GM19397 (cell line): ENCODE measurements around the gene TRERF1.
"Not testable (repeated sequence)": the region's sequence is repeated elsewhere in the genome, so short reads cannot be mapped to it uniquely, and the experiment has no call there.

Experiments
- ATAC-seq: cut with Tn5 transposase; IDR thresholded peaks from one replicate; pipeline ENCODE4 v1.9.1; 2021; ENCODE audit warnings: mild to moderate bottlenecking, moderate library complexity; ENCODE audit not compliant: unreplicated experiment

Gene TRERF1

DNA sequence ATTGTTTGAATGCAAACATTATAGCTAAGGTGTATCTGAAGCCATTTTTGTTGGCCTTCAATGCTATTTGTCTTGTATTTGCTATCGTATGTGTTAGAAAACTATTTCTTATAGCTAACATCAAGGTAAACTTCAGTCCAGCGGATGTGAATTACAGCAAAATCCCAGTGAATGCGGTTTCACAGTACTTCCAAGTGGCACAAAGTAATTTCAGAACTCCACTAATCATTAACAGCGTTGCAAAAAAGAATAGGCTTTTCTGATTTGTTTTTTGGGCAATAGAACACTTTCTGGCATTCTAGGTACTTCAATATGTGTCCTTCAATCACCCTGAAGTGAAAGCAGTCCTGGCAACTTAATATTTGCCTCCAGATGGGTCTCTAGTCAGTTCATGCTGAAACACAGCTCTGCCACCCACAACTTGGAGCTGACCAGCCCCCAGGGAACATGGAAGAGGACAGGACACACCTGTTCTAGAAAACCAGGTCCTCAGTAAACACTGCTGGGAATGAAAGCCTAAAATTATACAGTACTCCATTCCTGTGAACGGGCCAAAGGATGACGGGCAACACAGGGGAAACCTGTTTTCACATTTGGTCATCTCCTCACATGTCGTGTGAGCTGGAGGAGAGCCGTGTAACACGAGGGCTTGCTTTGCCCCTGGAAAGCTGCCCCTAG lies 224.4 kb downstream of the TRERF1 start:
- ATAC-seq, result no peak

GRCh38 chr6:42226645-42227143 lies 225.0 kb downstream of the TRERF1 start:
- no peak for ATAC-seq

DNA sequence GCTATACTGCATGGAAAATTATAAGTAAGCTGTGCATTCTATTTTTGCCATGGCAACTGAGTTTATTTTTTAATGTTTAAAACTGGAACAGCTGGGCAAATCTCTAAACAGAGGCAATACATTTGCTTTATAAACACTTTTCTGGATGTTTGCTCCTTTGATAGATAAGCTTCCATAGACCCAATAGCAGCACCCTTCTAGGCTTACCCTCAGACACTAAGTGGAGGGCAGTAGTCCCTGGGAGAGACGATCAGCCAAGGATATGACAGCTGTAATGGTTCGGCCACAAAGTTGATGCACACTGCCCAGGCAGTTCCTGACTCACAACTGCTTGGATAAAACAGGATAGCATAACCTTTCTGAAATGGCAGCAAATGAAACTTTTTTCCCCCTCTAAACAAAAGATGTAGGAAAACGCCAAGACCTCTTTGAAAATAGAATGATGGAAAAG lies 225.5 kb downstream of the TRERF1 start:
- ATAC-seq, result no peak

DNA sequence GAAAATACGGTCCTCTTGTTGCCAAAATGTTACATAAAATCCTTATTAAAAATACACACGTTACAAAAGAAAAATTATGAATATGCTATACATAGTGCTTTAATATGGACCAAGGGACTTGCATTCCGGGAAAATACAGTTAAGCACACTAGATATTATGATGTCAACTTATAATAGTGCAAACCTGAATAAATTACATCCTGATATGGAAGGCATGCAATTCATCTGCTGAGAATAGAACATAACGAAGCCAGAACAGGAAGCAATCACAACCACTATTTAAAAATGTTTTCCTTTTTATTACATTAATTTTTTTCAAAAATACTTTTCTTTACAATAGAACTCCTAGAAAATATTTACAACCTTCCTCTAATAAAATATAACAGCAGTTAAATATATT lies 226.3 kb downstream of the TRERF1 start:
- ATAC-seq, result no peak

DNA sequence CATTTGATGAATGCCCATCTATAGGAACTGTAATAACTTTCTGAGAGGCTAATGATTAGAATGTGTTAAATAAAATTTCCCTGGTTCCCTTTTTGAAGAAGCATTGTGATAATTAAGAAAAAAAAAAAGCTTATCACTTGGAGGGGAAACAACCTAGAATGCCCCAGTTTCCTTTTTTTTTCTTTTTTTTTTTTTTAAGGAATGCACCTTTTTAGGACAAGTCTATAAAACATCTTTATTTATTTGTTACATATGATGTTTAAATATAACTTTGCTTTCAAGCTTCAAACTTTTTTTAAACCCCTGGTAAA lies 226.7 kb downstream of the TRERF1 start:
- ATAC-seq, result no peak

DNA sequence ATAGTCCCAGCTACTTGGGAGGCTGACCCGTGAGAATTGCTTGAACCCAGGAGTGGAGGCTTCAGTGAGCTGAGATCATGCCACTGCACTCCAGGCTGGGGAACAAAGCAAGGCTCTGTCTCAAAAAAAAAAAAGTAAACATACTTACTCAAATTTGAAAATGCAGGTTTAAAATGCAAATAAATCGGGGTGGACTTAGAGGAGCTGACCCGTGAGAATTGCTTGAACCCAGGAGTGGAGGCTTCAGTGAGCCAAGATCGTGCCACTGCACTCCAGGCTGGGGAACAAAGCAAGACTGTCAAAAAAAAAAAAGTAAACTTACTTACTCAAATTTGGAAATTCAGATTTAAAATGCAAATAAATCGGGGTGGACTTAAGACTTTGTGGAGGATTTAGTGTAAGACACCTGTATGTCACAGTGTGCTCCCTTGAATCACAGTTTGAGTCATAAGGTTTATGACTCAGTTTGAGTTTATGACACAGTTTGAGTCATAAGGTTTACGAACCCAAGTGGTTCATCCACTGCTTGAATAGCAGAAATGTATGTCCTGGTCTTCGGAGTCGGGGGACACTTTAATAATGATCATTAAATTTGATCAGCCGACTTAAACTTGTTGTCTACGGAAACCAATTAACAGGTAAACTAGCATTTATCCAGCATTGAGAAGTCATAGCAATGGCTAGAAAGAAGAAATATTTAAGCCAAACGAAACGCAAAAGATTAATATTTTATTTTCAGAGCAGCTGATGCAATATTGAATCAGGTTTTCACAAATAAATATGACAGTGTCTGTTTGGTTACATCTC lies 227.3 kb downstream of the TRERF1 start:
- peak; percentile 71 for ATAC-seq

DNA sequence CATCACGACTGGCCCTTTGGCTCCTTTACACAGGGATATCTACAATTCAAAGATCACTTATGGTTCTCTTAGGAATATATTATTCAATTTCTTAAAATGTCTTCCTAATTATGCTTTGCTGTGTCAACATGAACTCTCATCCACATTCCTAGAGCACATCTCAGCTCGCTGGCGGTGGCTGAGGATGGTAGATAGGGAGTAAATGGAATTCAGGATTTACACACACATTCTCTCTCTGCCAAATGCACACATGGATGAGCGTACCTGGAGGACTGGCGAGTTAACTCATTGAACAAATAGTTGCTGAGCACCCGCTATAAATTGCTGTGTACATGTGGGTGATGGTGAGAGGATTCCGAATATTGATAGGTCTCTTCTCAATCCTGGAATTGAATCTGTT lies 229.3 kb downstream of the TRERF1 start:
- ATAC-seq, result no peak

DNA sequence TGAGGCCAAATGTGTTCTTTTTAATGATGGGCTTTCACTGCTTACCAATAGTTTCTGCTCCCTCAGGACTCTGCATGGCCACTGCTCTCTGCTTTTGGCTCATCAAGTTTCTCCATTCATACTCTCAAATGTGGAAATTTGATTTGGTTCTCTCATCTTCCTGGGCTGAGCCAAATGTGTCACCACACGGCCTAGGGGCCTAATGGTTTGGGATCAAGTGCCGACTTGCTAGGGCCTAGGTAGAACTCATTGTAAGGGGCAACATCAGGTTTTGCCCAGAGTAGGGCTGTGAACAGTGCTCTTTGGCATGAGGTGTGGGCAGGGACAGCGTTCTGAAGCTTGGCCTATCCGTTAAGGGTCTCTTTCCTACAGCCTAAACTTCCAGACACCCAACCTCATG lies 230.2 kb downstream of the TRERF1 start:
- ATAC-seq, result no peak

DNA sequence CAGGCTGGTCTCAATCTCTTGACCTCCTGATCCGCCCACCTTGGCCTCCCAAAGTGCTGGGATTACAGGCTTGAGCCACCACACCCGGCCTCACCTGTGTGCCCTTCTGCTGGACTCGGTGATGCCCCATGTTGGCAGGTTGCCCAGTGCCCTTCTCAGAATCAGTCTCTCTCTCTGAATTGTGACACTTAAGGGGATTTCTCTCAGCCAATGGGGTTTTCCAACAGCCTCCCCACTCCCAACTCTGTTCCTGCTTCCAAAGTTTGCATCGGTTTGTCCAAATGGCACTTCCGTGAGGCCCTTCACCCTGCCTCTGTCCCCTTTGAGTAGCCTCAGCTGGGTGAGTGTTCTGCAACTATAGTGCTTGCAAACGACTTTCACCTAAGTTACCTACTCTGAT lies 230.9 kb downstream of the TRERF1 start:
- no peak for ATAC-seq

DNA sequence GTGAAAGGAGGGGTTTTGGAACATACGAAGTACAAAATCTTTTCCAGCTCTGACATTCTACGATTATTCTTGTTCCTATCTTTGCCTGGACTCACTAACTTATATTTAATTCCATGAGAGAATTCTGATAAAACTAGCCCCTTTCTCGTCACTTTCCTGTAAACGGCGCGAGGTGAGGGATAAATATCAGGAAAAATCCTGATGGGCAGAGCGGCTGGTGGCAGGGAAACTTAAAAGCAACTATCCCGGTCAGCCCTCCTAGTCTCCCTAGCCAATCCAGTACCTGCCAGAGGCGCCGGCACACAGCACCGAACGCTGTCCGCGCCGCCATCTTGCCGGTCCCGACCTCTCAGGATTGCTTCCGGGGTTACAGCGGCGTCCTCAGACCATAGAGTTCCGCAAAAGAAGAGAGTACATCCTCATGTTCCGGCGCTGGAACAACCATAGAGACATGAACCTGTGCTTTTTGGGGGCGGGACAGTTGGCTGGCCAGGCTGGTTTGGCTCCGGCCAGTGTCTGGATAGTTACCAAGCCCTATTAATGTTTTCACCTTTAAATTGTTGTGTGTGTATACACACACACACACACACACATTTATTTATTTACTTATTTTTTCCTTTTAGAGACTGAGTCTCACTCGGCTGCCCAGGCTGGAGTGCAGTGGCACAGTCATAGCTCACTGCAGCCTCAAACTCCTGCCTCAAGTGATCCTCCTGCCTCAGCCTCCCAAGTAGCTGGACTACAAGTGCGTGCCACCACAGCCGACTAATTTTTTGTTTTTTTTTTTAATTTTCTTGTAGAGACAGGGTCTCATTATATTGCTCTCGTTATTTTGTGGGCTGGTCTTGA lies 234.0 kb downstream of the TRERF1 start, which contains the start of gene MRPS10:
Gene MRPS10 (minus strand): TSS at position 343 of the 849 bp plus-strand sequence. CDS start 12 bp downstream, at position 331.
- ATAC-seq, result peak; percentile 95

DNA sequence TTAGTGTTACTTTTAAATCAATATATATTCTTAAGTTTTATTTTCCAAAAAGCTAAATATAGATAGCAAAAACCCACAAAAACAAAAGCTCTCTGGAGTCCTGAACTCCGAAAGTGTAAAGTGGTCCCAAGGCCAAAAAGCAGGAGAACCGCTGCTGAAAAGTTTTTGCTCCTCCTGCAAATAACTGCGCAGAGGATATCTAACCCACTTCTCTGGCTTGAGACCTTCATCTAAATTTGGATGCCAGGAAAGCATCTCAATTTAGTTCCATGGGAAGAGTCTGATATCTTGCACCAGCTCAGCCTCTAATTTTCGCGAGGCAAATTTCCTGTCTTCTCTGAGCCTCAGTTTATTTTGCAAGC lies 234.6 kb downstream of the TRERF1 start:
- ATAC-seq, result no peak

- ATAC-seq, result not testable (repeated sequence)
Observed at GRCh38 chr6:42216495-42216894, 235.2 kb downstream of the TRERF1 start.

GRCh38 chr6:42212442-42212841 lies 239.3 kb downstream of the TRERF1 start:
- no peak for ATAC-seq

DNA sequence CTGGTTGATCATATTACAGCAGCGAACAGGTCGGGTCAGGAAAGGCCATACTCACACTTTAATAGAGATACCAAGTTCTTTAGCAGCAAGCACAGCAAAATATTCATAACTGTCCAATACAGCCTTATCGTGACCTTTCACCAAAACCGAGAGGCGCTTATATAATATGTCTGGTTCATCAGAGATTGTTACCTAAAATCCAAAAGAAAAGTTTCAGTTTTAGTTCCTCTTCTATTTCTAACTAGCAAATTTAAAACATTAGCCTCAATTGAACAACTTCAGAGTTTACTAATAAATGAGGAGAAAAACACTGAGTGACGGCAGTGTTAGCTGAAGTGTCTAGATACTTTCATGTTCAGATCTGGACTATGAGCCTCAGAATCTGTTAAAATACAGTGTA lies 240.0 kb downstream of the TRERF1 start:
- no peak for ATAC-seq

DNA sequence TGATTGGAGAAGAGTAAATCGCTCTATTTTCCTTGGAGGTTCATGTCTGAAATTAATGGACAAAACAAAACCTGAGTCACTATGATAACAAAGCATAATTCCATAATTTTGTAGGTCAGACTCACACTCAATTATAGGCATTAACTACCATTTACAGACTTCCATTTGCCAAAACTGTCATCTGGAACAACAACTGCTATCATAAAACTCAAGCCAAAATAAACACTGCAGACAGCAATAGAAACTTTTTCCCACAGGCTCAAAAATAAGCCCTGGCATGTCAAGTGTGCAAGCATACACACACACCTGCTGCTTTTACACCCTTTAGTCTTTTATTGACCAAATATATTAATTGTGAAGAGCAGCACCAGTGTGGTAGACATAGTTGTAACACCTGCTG lies 241.2 kb downstream of the TRERF1 start:
- no peak for ATAC-seq

- ATAC-seq, result not testable (repeated sequence)
Observed at GRCh38 chr6:42207559-42207958, 244.2 kb downstream of the TRERF1 start.

DNA sequence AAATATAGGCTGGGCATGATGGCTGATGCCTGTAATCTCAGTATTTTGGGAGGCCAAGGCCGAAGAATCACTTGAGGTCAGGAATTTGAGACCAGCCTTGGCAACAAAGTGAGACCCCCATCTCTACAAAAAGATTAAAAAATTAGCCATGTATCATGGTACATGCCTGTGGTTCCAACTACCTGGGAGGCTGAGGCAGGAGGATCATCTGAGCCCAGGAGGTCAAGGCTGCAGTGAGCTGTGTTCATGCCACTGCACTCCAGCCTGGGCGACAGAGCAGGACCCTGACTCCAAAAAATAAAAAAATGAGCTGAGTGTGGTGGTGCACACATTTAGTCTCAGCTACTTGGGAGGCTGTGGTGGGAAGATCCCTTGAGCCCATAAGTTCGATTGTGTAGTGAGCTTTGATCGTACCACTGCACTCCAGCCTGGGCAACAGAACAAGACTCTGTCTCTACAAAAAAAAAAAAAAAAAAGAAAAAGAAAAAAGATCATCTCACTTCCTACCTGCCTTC lies 246.9 kb downstream of the TRERF1 start:
- ATAC-seq, result no peak

GRCh38 chr6:42203183-42203582 lies 248.5 kb downstream of the TRERF1 start:
- no peak for ATAC-seq

DNA sequence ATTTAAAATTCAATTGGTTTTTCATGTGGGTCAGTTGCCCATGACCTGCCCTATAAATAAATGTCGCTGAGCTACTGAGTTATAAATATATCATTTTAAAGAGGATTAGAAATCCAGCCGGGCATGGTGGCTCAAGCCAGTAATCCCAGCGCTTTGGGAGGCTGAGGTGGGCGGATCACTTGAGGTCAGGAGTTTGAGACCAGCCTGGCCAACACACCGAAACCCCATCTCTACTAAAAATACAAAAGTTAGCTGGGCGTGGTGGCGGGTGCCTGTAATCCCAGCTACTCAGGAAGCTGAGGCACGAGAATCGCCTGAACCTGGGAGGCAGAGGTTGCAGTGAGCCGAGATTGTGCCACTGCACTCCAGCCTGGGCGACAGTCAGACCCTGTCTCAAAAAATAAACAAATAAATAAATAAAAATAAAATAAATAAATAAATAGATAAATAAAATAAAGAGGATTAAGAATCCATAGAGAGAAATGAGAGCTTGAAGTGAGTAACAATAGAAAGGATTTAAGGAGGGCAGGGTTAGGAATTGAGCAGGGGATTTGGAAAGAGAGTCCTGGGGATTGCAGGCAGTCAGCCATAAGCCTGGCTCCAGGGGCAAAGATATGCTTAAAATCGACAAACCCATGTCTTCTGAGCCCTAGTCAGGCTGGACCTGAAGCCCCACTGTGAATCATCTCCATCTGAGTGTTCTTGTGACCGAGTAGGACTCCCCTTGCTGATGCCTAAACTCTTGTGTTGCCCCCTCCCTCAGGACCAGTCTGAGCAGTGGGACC lies 249.4 kb downstream of the TRERF1 start:
- not testable (repeated sequence) for ATAC-seq

DNA sequence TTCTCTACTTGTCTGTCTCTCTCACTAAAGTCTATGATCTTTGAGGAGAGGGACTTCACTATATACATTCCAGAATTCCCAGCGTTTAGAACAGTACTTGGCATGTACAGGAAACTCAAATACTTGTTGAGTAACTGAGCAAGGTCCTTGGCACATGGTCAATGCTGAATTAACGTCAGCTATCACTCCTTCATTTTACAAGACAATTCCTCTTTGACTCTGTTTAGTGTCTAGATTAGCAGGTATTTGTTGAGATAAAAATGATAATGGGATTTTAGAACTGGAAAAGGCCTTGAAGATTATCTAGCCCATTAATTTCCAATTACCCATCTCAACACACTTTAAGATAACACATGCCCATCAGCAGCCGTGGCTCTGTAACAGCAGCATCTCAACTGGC lies 250.3 kb downstream of the TRERF1 start:
- no peak for ATAC-seq
